PC-3 (cell line): ENCODE results near the gene COA1.

Experiments used
- EZH2 ChIP-seq: fragments of 300-600 bp; sonication (generic); IDR thresholded peaks from one replicate; pipeline ENCODE4 v1.6.1; 2017; ENCODE audit warnings: antibody characterized with exemption, mild to moderate bottlenecking, low read length; ENCODE audit not compliant: unreplicated experiment
- EZH2phosphoT487 ChIP-seq: fragments of 300-600 bp; sonication (generic); IDR thresholded peaks from 2 replicates; pipeline ENCODE4 v1.6.1; 2018; ENCODE audit warnings: mild to moderate bottlenecking, antibody characterized with exemption, low read length, borderline replicate concordance
- TF ChIP-seq, protein P1 (sequence below): fragments of 300-600 bp; sonication (generic); conservative IDR thresholded peaks from 2 replicates; pipeline ENCODE4 v1.5.1; 2017; ENCODE audit warnings: antibody characterized with exemption, low read depth, mild to moderate bottlenecking, low read length

DNA sequence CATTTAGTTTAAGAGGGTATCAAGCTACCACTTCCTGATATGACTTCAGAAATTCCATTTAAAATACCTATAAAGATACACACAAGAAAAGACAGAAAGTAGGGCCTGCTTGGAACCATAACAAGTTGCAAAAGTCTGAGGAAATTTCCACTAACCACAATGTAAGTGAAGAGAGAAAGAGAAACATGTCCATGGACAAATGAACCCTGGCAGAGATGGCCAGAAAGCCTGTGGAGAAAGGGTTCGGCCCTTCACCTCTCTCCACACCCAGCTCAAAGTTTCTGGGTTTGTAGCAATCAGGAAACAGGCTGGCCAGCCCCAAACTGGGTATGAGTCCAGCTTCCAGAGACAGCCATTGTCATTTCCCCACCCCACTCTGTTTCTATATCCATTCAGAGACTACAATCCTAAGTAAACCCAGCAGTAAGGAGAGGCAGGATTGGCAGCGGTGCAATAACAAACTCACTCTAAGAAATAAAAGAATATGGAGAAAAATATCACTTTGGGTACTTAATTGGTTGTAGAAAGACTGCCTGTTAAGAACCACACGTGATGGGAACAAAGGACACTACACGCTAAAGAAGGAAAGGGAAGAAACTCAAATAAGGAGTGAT, 75.3 kb downstream of the COA1 start:
- TF ChIP-seq, protein P1, sequence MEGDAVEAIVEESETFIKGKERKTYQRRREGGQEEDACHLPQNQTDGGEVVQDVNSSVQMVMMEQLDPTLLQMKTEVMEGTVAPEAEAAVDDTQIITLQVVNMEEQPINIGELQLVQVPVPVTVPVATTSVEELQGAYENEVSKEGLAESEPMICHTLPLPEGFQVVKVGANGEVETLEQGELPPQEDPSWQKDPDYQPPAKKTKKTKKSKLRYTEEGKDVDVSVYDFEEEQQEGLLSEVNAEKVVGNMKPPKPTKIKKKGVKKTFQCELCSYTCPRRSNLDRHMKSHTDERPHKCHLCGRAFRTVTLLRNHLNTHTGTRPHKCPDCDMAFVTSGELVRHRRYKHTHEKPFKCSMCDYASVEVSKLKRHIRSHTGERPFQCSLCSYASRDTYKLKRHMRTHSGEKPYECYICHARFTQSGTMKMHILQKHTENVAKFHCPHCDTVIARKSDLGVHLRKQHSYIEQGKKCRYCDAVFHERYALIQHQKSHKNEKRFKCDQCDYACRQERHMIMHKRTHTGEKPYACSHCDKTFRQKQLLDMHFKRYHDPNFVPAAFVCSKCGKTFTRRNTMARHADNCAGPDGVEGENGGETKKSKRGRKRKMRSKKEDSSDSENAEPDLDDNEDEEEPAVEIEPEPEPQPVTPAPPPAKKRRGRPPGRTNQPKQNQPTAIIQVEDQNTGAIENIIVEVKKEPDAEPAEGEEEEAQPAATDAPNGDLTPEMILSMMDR: no peak
- TF ChIP-seq EZH2 (no peak), EZH2phosphoT487 (no peak)
